Mucosa of stomach (tissue), 1 donor: ENCODE results near the gene HSPA1L.
"Not testable (repeated sequence)": the region's sequence is repeated elsewhere in the genome, so short reads cannot be mapped to it uniquely, and the experiment has no call there.

Source experiments
- H3K27me3 ChIP-seq: one replicate; pipeline ENCODE4 v1.7.0; 2013; ENCODE audit warnings: mild to moderate bottlenecking, low read length; ENCODE audit not compliant: control insufficient read depth, insufficient read depth
- H3K36me3 ChIP-seq: one replicate; pipeline ENCODE4 v1.7.0; 2013; ENCODE audit warnings: low read length; ENCODE audit not compliant: control insufficient read depth, insufficient read depth
- H3K4me1 ChIP-seq: one replicate; pipeline ENCODE4 v1.7.0; 2013; ENCODE audit warnings: mild to moderate bottlenecking, low read length; ENCODE audit not compliant: control insufficient read depth, insufficient read depth
- H3K4me3 ChIP-seq: one replicate; pipeline ENCODE4 v1.7.0; 2013; ENCODE audit warnings: low read length
- H3K9ac ChIP-seq: one replicate; pipeline ENCODE4 v1.7.0; 2013; ENCODE audit warnings: mild to moderate bottlenecking, low read length, moderate library complexity
- H3K9me3 ChIP-seq: one replicate; pipeline ENCODE4 v1.7.0; 2013; ENCODE audit warnings: mild to moderate bottlenecking, low read length, moderate library complexity; ENCODE audit not compliant: control insufficient read depth
- donor health status: Pancreatic carcinoma.

Gene HSPA1L

DNA sequence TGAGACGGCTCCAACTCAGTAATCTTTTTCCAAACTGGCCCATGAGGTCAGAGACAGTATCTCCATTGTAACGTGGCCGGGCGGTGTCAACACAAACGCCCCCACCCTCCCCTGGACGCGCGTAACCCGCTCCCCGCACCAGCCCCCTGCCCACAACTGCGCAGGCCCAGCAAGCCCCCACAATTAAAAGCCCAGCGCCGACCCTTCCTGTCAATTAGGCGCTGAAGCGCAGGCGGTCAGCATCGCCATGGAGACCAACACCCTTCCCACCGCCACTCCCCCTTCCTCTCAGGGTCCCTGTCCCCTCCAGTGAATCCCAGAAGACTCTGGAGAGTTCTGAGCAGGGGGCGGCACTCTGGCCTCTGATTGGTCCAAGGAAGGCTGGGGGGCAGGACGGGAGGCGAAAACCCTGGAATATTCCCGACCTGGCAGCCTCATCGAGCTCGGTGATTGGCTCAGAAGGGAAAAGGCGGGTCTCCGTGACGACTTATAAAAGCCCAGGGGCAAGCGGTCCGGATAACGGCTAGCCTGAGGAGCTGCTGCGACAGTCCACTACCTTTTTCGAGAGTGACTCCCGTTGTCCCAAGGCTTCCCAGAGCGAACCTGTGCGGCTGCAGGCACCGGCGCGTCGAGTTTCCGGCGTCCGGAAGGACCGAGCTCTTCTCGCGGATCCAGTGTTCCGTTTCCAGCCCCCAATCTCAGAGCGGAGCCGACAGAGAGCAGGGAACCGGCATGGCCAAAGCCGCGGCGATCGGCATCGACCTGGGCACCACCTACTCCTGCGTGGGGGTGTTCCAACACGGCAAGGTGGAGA is at the start of gene HSPA1L, which contains the start of gene HSPA1A:
HSPA1L (minus strand) TSS at position 259 of the 814 bp plus-strand sequence. CDS start 3,311 bp downstream, outside the sequence.
HSPA1A (plus strand) TSS at position 519 of the 814 bp plus-strand sequence; CDS start at position 733, 214 bp downstream.
- Histone ChIP-seq H3K27me3 (no peaks in the 10 kb centered on the region), H3K4me3 (peak within 1 kb of the TSS; percentile 60), H3K36me3 (no peaks in the 10 kb centered on the region), H3K4me1 (peaks cover 28% of the 10 kb centered on the region), H3K9me3 (no peaks in the 10 kb centered on the region), H3K9ac (peak within 1 kb of the TSS; percentile 81)

DNA sequence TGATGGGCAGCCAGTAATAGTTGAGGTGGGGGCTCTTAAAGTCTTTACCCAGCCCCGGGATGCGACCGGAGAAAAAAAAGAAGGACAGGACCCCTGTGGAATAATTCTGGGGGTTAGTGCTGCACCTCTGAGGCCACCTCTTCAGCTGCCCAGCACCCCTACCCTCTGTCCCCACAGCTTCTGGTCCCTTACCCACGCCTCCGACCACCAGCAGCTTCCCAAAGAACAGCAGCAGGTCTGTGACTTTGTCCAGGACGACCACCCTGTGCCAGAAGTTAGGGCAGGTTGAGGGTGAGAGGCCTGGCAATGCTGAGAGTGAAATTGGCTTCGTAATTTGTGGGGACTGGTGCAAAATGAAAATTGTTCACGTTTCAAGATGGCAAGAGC is 49.7 kb upstream of the HSPA1L start:
- Histone ChIP-seq H3K9me3 (no peaks in the 10 kb centered on the region), H3K27me3 (no peaks in the 10 kb centered on the region), H3K9ac (no peak overlapping the region), H3K36me3 (peaks cover 35% of the 10 kb centered on the region), H3K4me3 (no peak overlapping the region), H3K4me1 (peaks cover 31% of the 10 kb centered on the region)

DNA sequence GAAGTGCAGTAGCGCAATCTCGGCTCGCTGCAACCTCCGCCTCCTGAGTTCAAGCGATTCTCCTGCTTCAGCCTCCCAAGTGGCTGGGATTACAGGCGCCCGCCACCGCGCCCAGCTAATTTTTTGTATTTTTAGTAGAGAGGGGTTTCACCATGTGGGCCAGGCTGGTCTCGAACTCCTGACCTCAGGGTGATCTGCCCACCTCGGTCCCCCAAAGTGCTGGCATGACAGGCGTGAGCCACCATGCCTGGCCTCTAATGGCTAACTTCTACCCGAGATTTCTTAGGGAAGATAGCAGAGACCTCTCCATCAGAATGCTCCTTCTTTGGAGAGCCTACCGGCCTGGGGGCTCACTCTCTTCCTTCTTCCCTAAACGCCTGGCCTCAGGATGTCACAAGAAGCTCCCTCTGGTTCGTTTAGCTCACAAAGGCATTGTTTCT is 49.1 kb upstream of the HSPA1L start:
- H3K27me3 ChIP-seq, H3K9me3 ChIP-seq, H3K9ac ChIP-seq, H3K4me3 ChIP-seq: not testable (repeated sequence)
- peaks cover 31% of the 10 kb centered on the region for H3K4me1 ChIP-seq
- peaks cover 38% of the 10 kb centered on the region for H3K36me3 ChIP-seq

DNA sequence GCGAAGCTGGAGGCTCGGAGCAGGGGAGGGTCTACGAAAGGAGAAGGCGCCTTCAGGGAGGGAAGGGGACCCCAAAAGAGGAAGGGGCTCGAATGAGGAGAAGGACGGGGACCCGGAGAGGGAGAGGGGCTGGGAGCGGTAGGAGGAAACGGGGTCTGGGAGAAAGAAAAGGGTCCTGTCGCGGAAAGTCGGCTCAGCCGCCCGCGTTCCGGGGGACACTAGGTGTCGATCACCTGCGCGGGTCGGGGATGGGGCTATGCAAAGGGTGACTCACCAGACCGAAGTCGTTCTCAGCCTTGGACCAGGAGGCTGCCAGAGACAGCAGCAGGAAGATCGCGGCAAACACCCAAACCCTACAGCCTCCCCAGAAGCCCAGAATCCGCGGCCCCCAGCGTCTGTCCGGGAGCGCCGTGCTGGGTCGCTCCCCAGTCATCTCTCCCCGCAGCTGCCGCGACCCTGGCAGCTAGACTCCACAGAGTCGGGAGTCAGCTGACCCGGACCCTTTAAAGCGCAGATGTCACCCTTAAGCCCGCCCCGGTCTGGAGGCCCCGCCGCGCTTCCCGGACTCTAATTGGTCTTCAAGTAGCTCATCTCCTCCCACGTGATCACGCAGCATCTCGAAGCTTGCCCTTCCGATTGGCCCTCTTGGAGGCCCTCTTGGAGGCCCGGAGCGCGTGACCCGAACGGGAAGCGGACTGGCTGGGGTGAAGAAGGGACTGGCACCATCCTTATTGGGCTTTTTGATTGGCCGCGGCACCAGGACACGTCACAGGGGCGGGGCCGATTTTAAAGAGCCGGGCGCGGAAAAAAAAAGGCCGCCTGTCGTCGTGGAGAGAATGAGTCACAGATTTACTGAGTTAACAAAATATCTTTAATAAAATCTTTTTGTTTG is 47.5 kb upstream of the HSPA1L start, which contains the start of gene NEU1:
NEU1 (minus strand) TSS at position 478 of the 892 bp plus-strand sequence; CDS start at position 433, 45 bp downstream.
- peak within 1 kb of the TSS; percentile 80 for H3K9ac ChIP-seq
- H3K4me3 ChIP-seq = peak within 1 kb of the TSS; percentile 44
- H3K27me3 ChIP-seq = no peaks in the 10 kb centered on the region
- H3K4me1 ChIP-seq = peaks cover 31% of the 10 kb centered on the region
- no peaks in the 10 kb centered on the region for H3K9me3 ChIP-seq
- H3K36me3 ChIP-seq = peaks cover 35% of the 10 kb centered on the region

DNA sequence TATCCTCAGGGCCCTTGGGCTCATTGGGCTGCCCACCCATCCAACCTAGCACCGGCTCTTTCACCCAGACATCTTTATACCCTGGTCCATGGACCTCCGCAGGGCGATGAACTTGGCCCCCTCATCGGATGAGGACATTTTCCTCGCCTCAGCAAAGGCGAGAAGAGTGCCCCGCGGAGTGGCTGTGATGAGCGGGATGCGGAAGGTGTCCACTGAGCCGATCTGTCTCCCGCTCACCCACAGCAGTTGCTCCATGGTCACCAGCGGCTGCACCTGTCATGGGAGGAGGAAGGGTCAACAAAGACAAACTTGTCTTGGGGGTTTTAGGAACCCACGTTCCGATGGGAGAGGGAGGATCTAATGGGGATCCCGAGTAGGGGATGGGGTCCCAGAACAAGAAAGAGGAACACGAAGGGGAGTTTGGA is 46.8 kb upstream of the HSPA1L start:
- Histone ChIP-seq H3K9ac (peak overlapping the region; percentile 80), H3K4me3 (peak overlapping the region; percentile 44), H3K27me3 (no peaks in the 10 kb centered on the region), H3K9me3 (no peaks in the 10 kb centered on the region), H3K4me1 (peaks cover 31% of the 10 kb centered on the region), H3K36me3 (peaks cover 35% of the 10 kb centered on the region)

DNA sequence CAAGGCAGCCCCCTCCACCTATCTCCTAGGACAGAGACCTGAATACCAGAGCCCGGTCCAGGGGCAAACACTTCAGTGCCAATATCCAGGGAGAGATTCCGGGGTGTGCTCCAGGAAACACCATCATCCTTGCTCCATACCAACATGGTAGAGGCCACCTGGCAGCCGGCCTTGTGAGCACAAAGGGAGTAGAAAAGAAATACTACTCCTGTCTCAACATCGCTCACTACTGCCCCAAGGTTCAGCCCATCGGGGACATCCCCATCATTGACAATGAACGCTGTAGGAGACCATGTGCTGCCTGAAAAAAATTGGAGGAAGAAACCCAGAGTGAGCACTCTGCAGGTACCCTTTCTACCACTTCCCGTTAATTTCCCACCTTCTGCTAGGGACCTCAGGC is 46.1 kb upstream of the HSPA1L start:
- Histone ChIP-seq H3K9ac (no peak overlapping the region), H3K36me3 (peaks cover 32% of the 10 kb centered on the region), H3K4me3 (no peak overlapping the region), H3K9me3 (no peaks in the 10 kb centered on the region), H3K4me1 (peaks cover 30% of the 10 kb centered on the region), H3K27me3 (no peaks in the 10 kb centered on the region)

DNA sequence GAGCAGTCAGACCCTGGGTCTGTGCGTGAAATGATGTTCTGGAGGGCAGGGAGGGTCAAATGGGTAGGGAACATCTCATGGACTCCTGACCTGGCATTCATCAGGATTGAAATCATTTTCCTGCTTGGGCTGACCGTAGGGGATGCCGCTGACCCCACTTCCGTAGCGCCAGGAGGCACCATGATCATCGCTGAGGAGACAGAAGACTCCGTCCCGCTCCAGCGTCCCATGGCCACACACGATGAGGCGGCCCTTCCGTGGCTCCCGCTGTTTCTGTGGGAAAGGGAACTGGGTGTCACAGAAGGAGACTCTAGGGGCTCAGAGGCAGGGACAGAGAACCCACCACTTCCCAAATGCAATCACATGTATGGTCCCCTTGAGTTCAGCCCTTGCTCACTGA is 45.3 kb upstream of the HSPA1L start:
- no peak overlapping the region for H3K9ac ChIP-seq
- H3K36me3 ChIP-seq = peaks cover 24% of the 10 kb centered on the region
- H3K4me1 ChIP-seq = peaks cover 22% of the 10 kb centered on the region
- no peaks in the 10 kb centered on the region for H3K27me3 ChIP-seq
- H3K4me3 ChIP-seq = no peak overlapping the region
- H3K9me3 ChIP-seq = no peaks in the 10 kb centered on the region

DNA sequence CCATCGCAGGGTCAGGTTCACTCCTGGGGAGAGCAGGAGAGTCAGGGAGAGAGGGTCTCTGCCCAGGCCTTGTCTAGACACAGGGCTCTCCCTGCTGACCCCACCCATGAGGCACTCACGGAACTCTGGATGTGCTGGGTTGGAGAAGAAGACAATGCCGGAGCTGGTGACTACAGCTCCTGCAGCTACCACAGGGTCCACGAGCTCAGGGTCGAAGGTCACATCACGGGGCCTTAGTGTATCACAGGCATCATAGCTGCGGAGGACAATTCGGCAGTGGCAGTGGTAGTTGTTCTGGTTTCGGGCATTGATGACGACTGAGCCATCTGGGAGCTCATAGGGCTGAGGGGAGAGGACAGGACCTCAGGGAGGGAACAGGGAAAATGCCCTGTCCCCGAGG is 44.8 kb upstream of the HSPA1L start:
- peaks cover 18% of the 10 kb centered on the region for H3K4me1 ChIP-seq
- H3K9ac ChIP-seq = no peak overlapping the region
- no peaks in the 10 kb centered on the region for H3K9me3 ChIP-seq
- peaks cover 20% of the 10 kb centered on the region for H3K36me3 ChIP-seq
- H3K4me3 ChIP-seq = no peak overlapping the region
- H3K27me3 ChIP-seq = no peaks in the 10 kb centered on the region

DNA sequence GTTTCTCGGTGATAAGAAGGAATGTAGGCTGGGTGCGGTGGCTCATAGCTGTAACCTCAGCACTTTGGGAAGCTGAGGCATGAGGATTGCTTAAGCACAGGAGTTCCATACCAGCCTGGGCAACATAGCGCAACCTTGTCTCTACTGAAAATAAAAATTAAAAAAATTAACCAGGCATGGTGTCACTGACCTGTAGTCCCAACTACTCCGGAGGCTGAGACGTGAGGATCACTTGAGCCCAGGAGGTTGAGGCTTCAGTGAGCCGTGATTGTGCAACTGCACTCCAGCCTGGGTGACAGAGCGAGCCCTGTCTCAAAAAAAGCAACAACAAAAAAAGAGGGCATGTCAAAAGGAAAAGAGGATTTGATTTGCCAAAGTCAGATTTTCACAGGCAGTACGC is 43.6 kb upstream of the HSPA1L start:
- Histone ChIP-seq H3K4me3 (no peak overlapping the region), H3K9ac (no peak overlapping the region), H3K4me1 (peaks cover 15% of the 10 kb centered on the region), H3K27me3 (no peaks in the 10 kb centered on the region), H3K36me3 (peaks cover 20% of the 10 kb centered on the region), H3K9me3 (no peaks in the 10 kb centered on the region)

DNA sequence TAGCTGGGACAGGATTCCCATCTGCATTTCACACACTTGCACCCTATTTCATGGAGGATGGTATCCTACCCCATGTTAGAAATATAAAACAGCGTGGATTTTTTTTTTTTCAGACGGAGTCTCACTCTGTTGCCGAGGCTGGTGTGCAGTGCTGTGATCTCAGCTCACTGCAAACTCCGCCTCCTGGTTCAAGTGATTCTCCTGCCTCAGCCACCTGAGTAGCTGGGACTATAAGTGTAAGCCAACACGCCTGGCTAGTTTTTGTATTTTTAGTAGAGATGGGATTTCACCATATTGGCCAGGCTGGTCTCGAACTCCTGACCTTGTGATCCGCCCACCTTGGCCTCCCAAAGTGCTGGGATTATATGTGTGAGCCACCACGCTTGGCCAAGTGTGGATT is 42.7 kb upstream of the HSPA1L start:
- H3K4me1 ChIP-seq, H3K9ac ChIP-seq, H3K27me3 ChIP-seq, H3K9me3 ChIP-seq, H3K4me3 ChIP-seq: not testable (repeated sequence)
- H3K36me3 ChIP-seq = peaks cover 16% of the 10 kb centered on the region

DNA sequence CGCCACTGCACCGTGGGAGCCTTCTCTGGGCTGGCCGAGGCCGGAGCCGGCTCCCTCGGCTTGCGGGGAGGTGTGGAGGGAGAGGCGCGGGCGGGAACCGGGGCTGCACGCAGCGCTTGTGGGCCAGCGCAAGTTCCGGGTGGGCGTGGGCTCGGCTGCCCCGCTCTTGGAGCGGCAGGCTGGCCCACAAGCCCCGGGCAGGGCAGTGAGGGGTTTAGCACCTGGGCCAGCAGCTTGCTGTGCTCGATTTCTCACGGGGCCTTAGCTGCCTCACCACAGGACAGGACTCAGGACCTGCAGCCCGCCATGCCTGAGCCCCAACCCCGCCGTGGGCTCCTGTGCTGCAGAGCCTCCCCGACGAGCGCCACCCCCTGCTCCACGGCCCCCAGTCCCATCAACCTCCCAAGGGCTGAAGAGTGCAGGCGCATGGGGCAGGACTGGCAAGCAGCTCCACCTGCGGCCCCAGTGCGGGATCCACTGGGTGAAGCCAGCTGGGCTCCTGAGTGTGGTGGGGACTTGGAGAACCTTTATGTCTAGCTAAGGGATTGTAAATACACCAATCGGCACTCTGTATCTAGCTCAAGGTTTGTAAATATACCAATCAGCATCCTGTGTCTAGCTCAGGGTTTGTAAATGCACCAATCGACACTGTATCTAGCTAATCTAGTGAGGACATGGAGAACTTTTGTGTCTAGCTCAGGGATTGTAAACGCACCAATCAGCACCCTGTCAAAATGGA is 37.1 kb upstream of the HSPA1L start:
- not testable (repeated sequence) for H3K9me3 ChIP-seq, H3K36me3 ChIP-seq, H3K9ac ChIP-seq, H3K4me3 ChIP-seq, H3K4me1 ChIP-seq, H3K27me3 ChIP-seq
